Measurements from ENCODE around the gene ABAT.

ABAT gene

GRCh38 chr16:8777217-8777616 is 102.8 kb downstream of the ABAT start:
- no peak overlapping the region for H2AFZ ChIP-seq (ENCODE audit: low read depth, low read length, severe bottlenecking)
- TF ChIP-seq EZH2phosphoT487 (conservative IDR thresholded peaks at IDR 0.05; ENCODE audit: low read length): no peak
- TF ChIP-seq CTCF (IDR thresholded peaks at IDR 0.05; ENCODE audit: insufficient read depth, low read length, poor library complexity, severe bottlenecking): no peak
- H3K4me3 ChIP-seq (ENCODE audit: insufficient read depth, low read length, poor library complexity, severe bottlenecking): no peak overlapping the region
- H3K9me3 ChIP-seq (ENCODE audit: insufficient read depth, low read length): no peaks in the 10 kb centered on the region
- H3K36me3 ChIP-seq (ENCODE audit: low read length): no peaks in the 10 kb centered on the region
- H3K4me2 ChIP-seq (ENCODE audit: low read depth, low read length, poor library complexity, severe bottlenecking): no peak overlapping the region
- H3F3A ChIP-seq (ENCODE audit: insufficient read depth): no peaks in the 10 kb centered on the region
- no peaks in the 10 kb centered on the region for H3K27me3 ChIP-seq (ENCODE audit: low read length)
- H3K27ac ChIP-seq (ENCODE audit: low read depth, low read length): no peak overlapping the region
- H3K9ac ChIP-seq (ENCODE audit: low read length): no peak overlapping the region
- no peaks in the 10 kb centered on the region for H4K20me1 ChIP-seq (ENCODE audit: low read depth, low read length)
- no peaks in the 10 kb centered on the region for H3K79me2 ChIP-seq (ENCODE audit: insufficient read depth, low read length)
- H3K9me2 ChIP-seq (replicated peaks; ENCODE audit: insufficient read depth, low read length): no peaks in the 10 kb centered on the region

- no peaks in the 10 kb centered on the region for H3K79me2 ChIP-seq (ENCODE audit: insufficient read depth, low read length)
- no peaks in the 10 kb centered on the region for H3K36me3 ChIP-seq (ENCODE audit: low read length)
- H3K27me3 ChIP-seq (ENCODE audit: low read length): no peaks in the 10 kb centered on the region
Observed at GRCh38 chr16:8781797-8782196, 107.4 kb downstream of the ABAT start.

GRCh38 chr16:8782673-8783072 is 108.3 kb downstream of the ABAT start:
- no peaks in the 10 kb centered on the region for H3K79me2 ChIP-seq (ENCODE audit: insufficient read depth, low read length)
- no peak overlapping the region for H3K9ac ChIP-seq (ENCODE audit: low read length)
- no peaks in the 10 kb centered on the region for H3F3A ChIP-seq (ENCODE audit: insufficient read depth)
- H3K4me2 ChIP-seq (ENCODE audit: low read depth, low read length, poor library complexity, severe bottlenecking): no peak overlapping the region
- H3K27ac ChIP-seq (ENCODE audit: low read depth, low read length): no peak overlapping the region
- H2AFZ ChIP-seq (ENCODE audit: low read depth, low read length, severe bottlenecking): no peak overlapping the region
- no peaks in the 10 kb centered on the region for H4K20me1 ChIP-seq (ENCODE audit: low read depth, low read length)
- TF ChIP-seq EZH2phosphoT487 (conservative IDR thresholded peaks at IDR 0.05; ENCODE audit: low read length) (no peak), CTCF (IDR thresholded peaks at IDR 0.05; ENCODE audit: insufficient read depth, low read length, poor library complexity, severe bottlenecking) (no peak)
- no peaks in the 10 kb centered on the region for H3K36me3 ChIP-seq (ENCODE audit: low read length)
- no peaks in the 10 kb centered on the region for H3K9me2 ChIP-seq (replicated peaks; ENCODE audit: insufficient read depth, low read length)
- no peak overlapping the region for H3K4me3 ChIP-seq (ENCODE audit: insufficient read depth, low read length, poor library complexity, severe bottlenecking)
- H3K27me3 ChIP-seq (ENCODE audit: low read length): no peaks in the 10 kb centered on the region
- H3K9me3 ChIP-seq (ENCODE audit: insufficient read depth, low read length): no peaks in the 10 kb centered on the region

More at GRCh38 chr16:8781797-8782196, 107.4 kb downstream of the ABAT start:
- H2AFZ ChIP-seq (ENCODE audit: low read depth, low read length, severe bottlenecking): no peak overlapping the region
- no peak overlapping the region for H3K4me2 ChIP-seq (ENCODE audit: low read depth, low read length, poor library complexity, severe bottlenecking)
- H3K9me3 ChIP-seq (ENCODE audit: insufficient read depth, low read length): no peaks in the 10 kb centered on the region
- H3K4me3 ChIP-seq (ENCODE audit: insufficient read depth, low read length, poor library complexity, severe bottlenecking): no peak overlapping the region
- TF ChIP-seq EZH2phosphoT487 (conservative IDR thresholded peaks at IDR 0.05; ENCODE audit: low read length) (no peak), CTCF (IDR thresholded peaks at IDR 0.05; ENCODE audit: insufficient read depth, low read length, poor library complexity, severe bottlenecking) (no peak)
- H4K20me1 ChIP-seq (ENCODE audit: low read depth, low read length): no peaks in the 10 kb centered on the region
- H3K9ac ChIP-seq (ENCODE audit: low read length): no peak overlapping the region
- H3K9me2 ChIP-seq (replicated peaks; ENCODE audit: insufficient read depth, low read length): no peaks in the 10 kb centered on the region
- no peak overlapping the region for H3K27ac ChIP-seq (ENCODE audit: low read depth, low read length)
- no peaks in the 10 kb centered on the region for H3F3A ChIP-seq (ENCODE audit: insufficient read depth)

Data from SU-DHL-6 (cell line).